C4-2B (cell line): ENCODE measurements around the gene CIB2.
A peak's percentile ranks its signal among the peaks of the same experiment; 100 is the strongest.

ENCODE experiments used
- H3K27ac ChIP-seq: fragments of 450-650 bp; 2 replicates; pipeline ENCODE4 v1.5.1; 2017
- CTCF ChIP-seq: fragments of 450-650 bp; conservative IDR thresholded peaks from 2 replicates; pipeline ENCODE4 v1.5.1; 2017; ENCODE audit warnings: mild to moderate bottlenecking
- ZFX ChIP-seq: fragments of 450-650 bp; IDR thresholded peaks from 2 replicates; pipeline ENCODE4 v1.6.1; 2017

Gene CIB2

GRCh38 chr15:78080088-78080460 lies 51.2 kb downstream of the CIB2 start:
- H3K27ac ChIP-seq, result no peak overlapping the region
- TF ChIP-seq ZFX (no peak), CTCF (no peak)

- TF ChIP-seq ZFX (no peak), CTCF (no peak)
- H3K27ac ChIP-seq, result no peak overlapping the region
Observed at GRCh38 chr15:78079298-78080087, 51.8 kb downstream of the CIB2 start.

- peak overlapping the region; percentile 73 for H3K27ac ChIP-seq
- TF ChIP-seq ZFX, result no peak
- no peak for TF ChIP-seq CTCF
Observed at GRCh38 chr15:78077871-78078210, 53.4 kb downstream of the CIB2 start.

- TF ChIP-seq ZFX, result peak; percentile 73
- TF ChIP-seq CTCF, result no peak; the same call in 1 of the 2 replicates
- peak within 1 kb of the TSS; percentile 73 for H3K27ac ChIP-seq
Observed at GRCh38 chr15:78077053-78077870, 54.0 kb downstream of the CIB2 start, which contains the start of gene TBC1D2B. Gene TBC1D2B, minus strand, starts transcription at chr15:78077711. Its CDS starts 59 bp downstream, at chr15:78077652.

GRCh38 chr15:78076231-78077052 lies 54.8 kb downstream of the CIB2 start:
- peak overlapping the region; percentile 73 for H3K27ac ChIP-seq
- TF ChIP-seq ZFX (no peak), CTCF (no peak)

GRCh38 chr15:78075490-78076230 lies 55.6 kb downstream of the CIB2 start:
- TF ChIP-seq CTCF, result no peak
- TF ChIP-seq ZFX, result no peak
- no peak overlapping the region for H3K27ac ChIP-seq
